ENCODE measurements around the gene GAL. TPM values are rescaled to one million over a fixed set of nuclear protein-coding genes. Genes with fewer than 3 reads are reported as not detected.

The GAL gene
- total and polyA plus RNA-seq, 7 donors = 0.38 to 5.6 TPM; not detected in 5

- Histone ChIP-seq H3K27me3 (ENCODE audit: insufficient read depth in 3 of 3, low read length in 2 of 3) (peaks cover 0 to 15% (median 4%) of the 10 kb centered on the region in 3 donors), H3K4me1 (no peaks in the 10 kb centered on the region), H3K27ac (no peak overlapping the region), H3K9me3 (peaks cover 10% of the 10 kb centered on the region), H3K4me3 (no peak overlapping the region), H3K36me3 (ENCODE audit: insufficient read depth in 1 of 2, low read depth in 1 of 2) (no peaks in the 10 kb centered on the region)
- ATAC-seq = no peak
- 11 to 25% (median 18%) methylated on average over 12 of the region's 12 CpGs for WGBS, 3 donors
- TF ChIP-seq, protein P1, sequence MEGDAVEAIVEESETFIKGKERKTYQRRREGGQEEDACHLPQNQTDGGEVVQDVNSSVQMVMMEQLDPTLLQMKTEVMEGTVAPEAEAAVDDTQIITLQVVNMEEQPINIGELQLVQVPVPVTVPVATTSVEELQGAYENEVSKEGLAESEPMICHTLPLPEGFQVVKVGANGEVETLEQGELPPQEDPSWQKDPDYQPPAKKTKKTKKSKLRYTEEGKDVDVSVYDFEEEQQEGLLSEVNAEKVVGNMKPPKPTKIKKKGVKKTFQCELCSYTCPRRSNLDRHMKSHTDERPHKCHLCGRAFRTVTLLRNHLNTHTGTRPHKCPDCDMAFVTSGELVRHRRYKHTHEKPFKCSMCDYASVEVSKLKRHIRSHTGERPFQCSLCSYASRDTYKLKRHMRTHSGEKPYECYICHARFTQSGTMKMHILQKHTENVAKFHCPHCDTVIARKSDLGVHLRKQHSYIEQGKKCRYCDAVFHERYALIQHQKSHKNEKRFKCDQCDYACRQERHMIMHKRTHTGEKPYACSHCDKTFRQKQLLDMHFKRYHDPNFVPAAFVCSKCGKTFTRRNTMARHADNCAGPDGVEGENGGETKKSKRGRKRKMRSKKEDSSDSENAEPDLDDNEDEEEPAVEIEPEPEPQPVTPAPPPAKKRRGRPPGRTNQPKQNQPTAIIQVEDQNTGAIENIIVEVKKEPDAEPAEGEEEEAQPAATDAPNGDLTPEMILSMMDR (IDR thresholded peaks at IDR 0.05) = no peak
- intact Hi-C loops (cut with DNase I) = no loop called here
- DNase-seq = no peak
Observed at GRCh38 chr11:68643585-68643984, 40.8 kb upstream of the GAL start.

DNA sequence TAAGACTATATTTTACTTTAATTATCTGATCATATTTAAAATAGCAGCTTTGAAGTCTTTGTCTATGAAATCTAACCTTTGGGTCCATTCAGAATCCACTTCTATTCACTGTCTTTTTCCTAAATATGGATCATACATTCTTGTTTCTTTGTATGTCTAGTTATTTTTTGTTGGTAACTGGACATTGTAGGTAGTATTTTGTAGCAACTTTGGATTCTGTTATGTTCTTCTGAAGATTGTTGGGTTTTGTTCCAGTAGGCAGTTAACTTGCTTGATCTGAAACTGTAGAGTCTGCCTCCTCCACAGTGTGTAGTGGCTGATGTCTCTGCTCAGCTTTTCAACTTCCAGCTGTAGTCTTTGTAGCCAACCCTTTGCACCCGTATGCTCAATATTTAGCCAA is 37.5 kb upstream of the GAL start:
- Histone ChIP-seq H3K36me3 (ENCODE audit: insufficient read depth in 1 of 2, low read depth in 1 of 2) (no peaks in the 10 kb centered on the region), H3K4me3 (no peak overlapping the region), H3K4me1 (no peaks in the 10 kb centered on the region), H3K27ac (no peak overlapping the region), H3K9me3 (peaks cover 10% of the 10 kb centered on the region), H3K27me3 (ENCODE audit: insufficient read depth in 3 of 3, low read length in 2 of 3) (peaks cover 0 to 33% (median 11%) of the 10 kb centered on the region in 3 donors)
- ATAC-seq = no peak
- 79 to 93% (median 84%) methylated on average over 1 of the region's 1 CpG for WGBS, 3 donors
- intact Hi-C loops (cut with DNase I) = no loop called here
- no peak for DNase-seq
- TF ChIP-seq, protein P1 (IDR thresholded peaks at IDR 0.05) = no peak

DNA sequence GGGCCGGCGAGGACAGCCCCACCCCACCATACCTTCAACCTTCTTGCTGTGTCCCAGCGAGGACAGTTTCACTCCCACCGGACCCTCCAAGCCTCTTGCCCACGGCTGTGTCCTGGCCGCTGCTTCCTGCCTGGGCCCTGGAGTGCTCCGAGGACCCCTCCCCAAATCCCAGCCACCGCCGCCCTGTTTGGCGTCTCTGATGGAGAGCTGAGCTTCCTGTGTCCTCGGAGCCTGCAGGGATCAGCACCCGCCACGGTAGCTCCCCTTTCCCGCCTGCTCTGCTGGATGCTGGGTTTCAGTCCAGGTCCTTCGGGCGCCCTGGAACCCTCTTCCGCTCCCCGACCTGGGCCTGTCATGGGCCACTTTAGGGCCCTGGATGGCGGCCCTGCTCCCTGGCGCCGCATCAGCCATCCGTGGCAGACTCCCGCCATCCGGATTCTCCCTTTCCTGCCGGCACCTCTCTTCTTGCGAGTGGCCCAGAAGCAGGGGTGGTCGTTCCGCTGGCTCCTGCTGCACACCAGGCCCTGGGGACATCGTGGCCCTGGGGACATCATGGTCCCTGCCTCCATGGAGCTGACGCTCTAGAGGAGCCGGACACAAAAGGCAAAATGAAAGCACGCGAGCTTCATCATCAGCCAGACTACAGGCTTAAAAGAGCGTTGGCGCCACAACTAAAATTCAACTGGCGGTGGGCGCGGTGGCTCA is 34.3 kb upstream of the GAL start:
- Histone ChIP-seq H3K4me1 (no peaks in the 10 kb centered on the region), H3K9me3 (peaks cover 10% of the 10 kb centered on the region), H3K27ac (no peak overlapping the region), H3K36me3 (ENCODE audit: insufficient read depth in 1 of 2, low read depth in 1 of 2) (no peaks in the 10 kb centered on the region), H3K27me3 (ENCODE audit: insufficient read depth in 3 of 3, low read length in 2 of 3) (peaks cover 0 to 44% (median 20%) of the 10 kb centered on the region in 3 donors), H3K4me3 (no peak overlapping the region)
- ATAC-seq (no peak), DNase-seq (no peak)
- WGBS, 3 donors = 45 to 60% (median 56%) methylated on average over 35 to 38 of the region's 38 CpGs
- TF ChIP-seq, protein P1 (IDR thresholded peaks at IDR 0.05) = no peak
- intact Hi-C loops (cut with DNase I) = no loop called here

- TF ChIP-seq, protein P1 (IDR thresholded peaks at IDR 0.05) = no peak
Observed at GRCh38 chr11:68650801-68651200, 33.5 kb upstream of the GAL start.

More at GRCh38 chr11:68650801-68651200, 33.5 kb upstream of the GAL start:
- ATAC-seq = no peak
- Histone ChIP-seq H3K36me3 (ENCODE audit: insufficient read depth in 1 of 2, low read depth in 1 of 2) (no peaks in the 10 kb centered on the region), H3K4me1 (no peaks in the 10 kb centered on the region), H3K27ac (no peak overlapping the region), H3K4me3 (no peak overlapping the region), H3K27me3 (ENCODE audit: insufficient read depth in 3 of 3, low read length in 2 of 3) (peaks cover 0 to 44% (median 23%) of the 10 kb centered on the region in 3 donors), H3K9me3 (peaks cover 17% of the 10 kb centered on the region)
- no peak for DNase-seq
- WGBS, 3 donors = 67 to 72% (median 72%) methylated on average over 12 to 14 of the region's 14 CpGs
- intact Hi-C loops (cut with DNase I) = no loop called here

All from psoas muscle (tissue), 8 donors.